Osteoblast (primary cell): ENCODE data around the gene SNAPIN. TPM values are rescaled to one million over a fixed set of nuclear protein-coding genes. Genes with fewer than 3 reads are reported as not detected.

Source experiments
- DNase-seq: peaks from one replicate; pipeline ENCODE4 v3.0.0; 2011; ENCODE audit warnings: low spot score, mixed read lengths; ENCODE audit not compliant: insufficient read length; ENCODE audit errors: missing footprints
- H2AFZ ChIP-seq: 2 replicates; pipeline ENCODE4 v1.6.0; 2011; ENCODE audit warnings: mild to moderate bottlenecking, low read length
- H3K27ac ChIP-seq: 2 replicates; pipeline ENCODE4 v1.5.1; 2011; ENCODE audit warnings: mild to moderate bottlenecking, low read depth, low read length, moderate library complexity
- H3K27me3 ChIP-seq: 2 replicates; pipeline ENCODE4 v1.6.0; 2012; ENCODE audit warnings: mild to moderate bottlenecking, control low read depth, inconsistent platforms, low read length, moderate library complexity; ENCODE audit not compliant: insufficient read depth
- H3K36me3 ChIP-seq: 2 replicates; pipeline ENCODE4 v1.5.1; 2011; ENCODE audit warnings: mild to moderate bottlenecking, low read length, control low read depth, moderate library complexity; ENCODE audit not compliant: insufficient read depth
- H3K4me1 ChIP-seq: 2 replicates; pipeline ENCODE4 v1.5.1; 2011; ENCODE audit warnings: mild to moderate bottlenecking, low read length, control low read depth, moderate library complexity; ENCODE audit not compliant: insufficient read depth
- H3K4me2 ChIP-seq: 2 replicates; pipeline ENCODE4 v1.6.0; 2011; ENCODE audit warnings: mild to moderate bottlenecking, low read length; ENCODE audit not compliant: insufficient read depth
- H3K4me3 ChIP-seq: fragments of 200-600 bp; sonication (generic); 3 replicates; pipeline ENCODE4 v1.5.1; 2012; ENCODE audit warnings: mild to moderate bottlenecking, low read length, inconsistent platforms; ENCODE audit not compliant: insufficient read depth
- H3K79me2 ChIP-seq: 2 replicates; pipeline ENCODE4 v1.6.0; 2012; ENCODE audit warnings: mild to moderate bottlenecking, low read length, control low read depth, inconsistent platforms; ENCODE audit not compliant: insufficient read depth
- H3K9me3 ChIP-seq: 2 replicates; pipeline ENCODE4 v1.5.1; 2011; ENCODE audit warnings: low read depth, low read length, control low read depth
- H4K20me1 ChIP-seq: 2 replicates; pipeline ENCODE4 v1.6.0; 2012; ENCODE audit warnings: mild to moderate bottlenecking, low read length, control low read depth; ENCODE audit not compliant: insufficient read depth
- CTCF ChIP-seq: IDR thresholded peaks from 2 replicates; pipeline ENCODE4 v1.5.1; 2011; ENCODE audit warnings: mild to moderate bottlenecking, low read depth, low read length, moderate library complexity; ENCODE audit errors: extremely low read depth
- total RNA-seq: library from RNA; depleted of rRNA; stranded (reverse); fragments of >200 nt; gene quantifications from 2 replicates; pipeline ENCODE4 v1.2.3, GENCODE V29; 2012

SNAPIN gene
- total RNA-seq, 1 donor = 53.6 TPM

GRCh38 chr1:153688276-153688675 is 29.8 kb downstream of the SNAPIN start:
- no peak overlapping the region for H3K4me2 ChIP-seq
- TF ChIP-seq CTCF = no peak
- H3K36me3 ChIP-seq = no peaks in the 10 kb centered on the region
- H3K4me3 ChIP-seq = no peak overlapping the region
- no peaks in the 10 kb centered on the region for H3K9me3 ChIP-seq
- H2AFZ ChIP-seq = no peak overlapping the region
- H4K20me1 ChIP-seq = no peaks in the 10 kb centered on the region
- H3K79me2 ChIP-seq = no peaks in the 10 kb centered on the region
- no peaks in the 10 kb centered on the region for H3K4me1 ChIP-seq
- H3K27me3 ChIP-seq = peaks cover 6% of the 10 kb centered on the region
- DNase-seq = peak; percentile 75
- no peak overlapping the region for H3K27ac ChIP-seq

GRCh38 chr1:153688736-153689328 is 30.3 kb downstream of the SNAPIN start:
- Histone ChIP-seq H3K36me3 (no peaks in the 10 kb centered on the region), H4K20me1 (no peaks in the 10 kb centered on the region), H3K79me2 (no peaks in the 10 kb centered on the region), H3K27me3 (peaks cover 6% of the 10 kb centered on the region), H2AFZ (no peak overlapping the region), H3K9me3 (no peaks in the 10 kb centered on the region), H3K4me2 (no peak overlapping the region), H3K4me1 (no peaks in the 10 kb centered on the region), H3K27ac (no peak overlapping the region), H3K4me3 (no peak overlapping the region)
- peak; percentile 19 for DNase-seq
- TF ChIP-seq CTCF = no peak

- no peaks in the 10 kb centered on the region for H3K79me2 ChIP-seq
- no peak overlapping the region for H3K27ac ChIP-seq
- H3K4me2 ChIP-seq = no peak overlapping the region
- H3K27me3 ChIP-seq = no peaks in the 10 kb centered on the region
- peak; percentile 63 for DNase-seq
- no peak overlapping the region for H2AFZ ChIP-seq
- no peak overlapping the region for H3K4me3 ChIP-seq
- no peaks in the 10 kb centered on the region for H3K9me3 ChIP-seq
- no peaks in the 10 kb centered on the region for H4K20me1 ChIP-seq
- H3K4me1 ChIP-seq = no peaks in the 10 kb centered on the region
- H3K36me3 ChIP-seq = no peaks in the 10 kb centered on the region
- no peak for TF ChIP-seq CTCF
Observed at GRCh38 chr1:153693466-153693865, 35.0 kb downstream of the SNAPIN start.

- no peak for DNase-seq
- H3K36me3 ChIP-seq = no peaks in the 10 kb centered on the region
- H3K4me3 ChIP-seq = no peak overlapping the region
- H3K27ac ChIP-seq = no peak overlapping the region
- H3K4me1 ChIP-seq = peaks cover 10% of the 10 kb centered on the region
- no peak overlapping the region for H2AFZ ChIP-seq
- no peaks in the 10 kb centered on the region for H3K79me2 ChIP-seq
- no peaks in the 10 kb centered on the region for H4K20me1 ChIP-seq
- TF ChIP-seq CTCF = no peak
- no peaks in the 10 kb centered on the region for H3K9me3 ChIP-seq
- H3K27me3 ChIP-seq = no peaks in the 10 kb centered on the region
- no peak overlapping the region for H3K4me2 ChIP-seq
Observed at GRCh38 chr1:153696741-153697140, 38.2 kb downstream of the SNAPIN start.
